CD4-positive, alpha-beta T cell treated with Interleukin-4 for 4 hours (primary cell): ENCODE results near the gene ITGB1.

Experiments
- DNase-seq: peaks from one replicate; pipeline ENCODE4 v3.0.0-alpha.2; 2020

Gene ITGB1

GRCh38 chr10:32865170-32865569 is 92.9 kb downstream of the ITGB1 start:
- no peak for DNase-seq

DNA sequence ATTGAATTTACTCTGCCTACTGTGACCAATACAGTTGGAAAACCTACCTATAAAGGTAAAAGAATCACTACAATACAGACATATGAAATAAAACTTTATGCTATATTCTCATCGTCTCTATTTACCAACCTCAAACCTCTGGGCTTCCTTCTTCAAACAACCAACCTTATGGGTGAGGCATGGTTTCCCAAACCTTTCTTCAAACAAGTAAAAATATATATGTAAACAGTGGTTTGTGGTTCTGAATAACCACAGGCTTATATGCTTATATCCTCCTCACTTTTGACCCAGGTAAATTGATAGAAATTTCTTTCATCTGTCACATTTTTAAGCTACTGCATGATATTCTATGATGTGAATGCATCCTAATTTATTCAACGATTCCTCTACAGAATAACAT is 103.6 kb downstream of the ITGB1 start:
- no peak for DNase-seq

DNA sequence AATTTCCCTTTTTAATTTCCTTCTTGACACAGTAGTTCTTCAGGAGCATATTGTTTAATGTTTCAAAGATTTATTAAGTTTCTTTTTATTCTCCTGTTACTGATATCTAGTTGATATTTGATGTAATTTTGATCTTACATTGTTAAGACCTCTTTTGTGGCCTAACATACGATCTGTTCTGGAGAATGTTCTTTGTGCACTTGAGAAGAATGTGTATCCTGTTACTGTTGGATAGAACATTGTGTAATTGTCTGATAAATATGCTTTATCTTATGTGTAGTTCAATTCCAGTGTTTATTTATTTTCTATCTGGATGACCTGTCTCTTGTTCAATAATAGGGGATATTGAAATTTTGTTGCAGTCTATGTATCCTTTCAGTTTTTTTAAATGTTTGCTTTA is 106.7 kb downstream of the ITGB1 start:
- no peak for DNase-seq
